ENCODE data around the gene TSPAN8.

DNA sequence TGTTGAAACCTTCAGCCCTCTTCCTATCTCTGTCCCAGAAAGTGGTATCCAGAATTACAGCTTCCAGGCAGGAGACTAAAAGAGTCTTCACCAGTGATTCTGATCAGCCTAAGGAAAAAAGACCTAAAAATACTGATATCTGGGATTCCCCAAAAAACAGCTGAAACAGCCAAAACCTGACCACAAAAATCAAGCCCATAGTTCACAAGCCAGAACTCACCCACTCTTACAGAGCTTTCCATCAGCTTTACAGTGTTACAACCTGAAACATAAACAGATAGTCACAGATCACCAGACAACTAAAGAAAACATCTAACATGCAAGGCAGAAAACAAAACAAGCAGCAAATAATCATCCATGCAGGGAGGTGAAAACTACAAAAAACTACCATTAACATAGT lies 26.0 kb upstream of the TSPAN8 start:
- no peak for TF ChIP-seq POLR2A (IDR thresholded peaks at IDR 0.05)
- TF ChIP-seq, protein P1, sequence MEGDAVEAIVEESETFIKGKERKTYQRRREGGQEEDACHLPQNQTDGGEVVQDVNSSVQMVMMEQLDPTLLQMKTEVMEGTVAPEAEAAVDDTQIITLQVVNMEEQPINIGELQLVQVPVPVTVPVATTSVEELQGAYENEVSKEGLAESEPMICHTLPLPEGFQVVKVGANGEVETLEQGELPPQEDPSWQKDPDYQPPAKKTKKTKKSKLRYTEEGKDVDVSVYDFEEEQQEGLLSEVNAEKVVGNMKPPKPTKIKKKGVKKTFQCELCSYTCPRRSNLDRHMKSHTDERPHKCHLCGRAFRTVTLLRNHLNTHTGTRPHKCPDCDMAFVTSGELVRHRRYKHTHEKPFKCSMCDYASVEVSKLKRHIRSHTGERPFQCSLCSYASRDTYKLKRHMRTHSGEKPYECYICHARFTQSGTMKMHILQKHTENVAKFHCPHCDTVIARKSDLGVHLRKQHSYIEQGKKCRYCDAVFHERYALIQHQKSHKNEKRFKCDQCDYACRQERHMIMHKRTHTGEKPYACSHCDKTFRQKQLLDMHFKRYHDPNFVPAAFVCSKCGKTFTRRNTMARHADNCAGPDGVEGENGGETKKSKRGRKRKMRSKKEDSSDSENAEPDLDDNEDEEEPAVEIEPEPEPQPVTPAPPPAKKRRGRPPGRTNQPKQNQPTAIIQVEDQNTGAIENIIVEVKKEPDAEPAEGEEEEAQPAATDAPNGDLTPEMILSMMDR (IDR thresholded peaks at IDR 0.05) = no peak
- no peak for TF ChIP-seq POLR2AphosphoS5 (IDR thresholded peaks at IDR 0.05)
